ENCODE results near the gene MYH11.

DNA sequence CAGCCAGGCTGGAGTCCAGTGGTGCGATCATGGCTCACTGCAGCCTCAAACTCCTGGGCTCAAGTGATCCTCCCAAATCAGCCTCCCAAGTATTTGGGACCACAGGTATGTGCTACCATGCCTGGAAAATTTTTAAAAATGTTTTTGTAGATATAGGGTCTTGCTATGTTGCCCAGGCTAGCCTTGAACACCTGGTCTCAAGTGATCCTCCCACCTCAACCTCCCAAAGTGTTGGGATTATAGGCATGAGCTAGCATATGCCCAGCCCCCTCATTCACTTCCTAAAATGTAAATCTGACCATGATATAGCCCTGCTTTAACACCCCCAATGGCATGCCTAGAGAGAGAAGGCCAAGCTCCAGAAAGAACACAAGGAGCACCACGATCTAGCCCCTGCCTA is 108.2 kb downstream of the MYH11 start:
- TF ChIP-seq POLR2A (IDR thresholded peaks at IDR 0.05) (no peak), CTCF (IDR thresholded peaks at IDR 0.05) (no peak)

Measured in esophagus squamous epithelium (tissue), 4 donors.